ENCODE measurements around the gene FGD4. TPM values are rescaled to one million over a fixed set of nuclear protein-coding genes. Genes with fewer than 3 reads are reported as not detected.
A peak's percentile ranks its signal among the peaks of the same experiment; 100 is the strongest.

FGD4 gene
- total and polyA plus RNA-seq, 3 experiments from 2014 or later, result 0.64 to 1.4 (median 1.4) TPM

DNA sequence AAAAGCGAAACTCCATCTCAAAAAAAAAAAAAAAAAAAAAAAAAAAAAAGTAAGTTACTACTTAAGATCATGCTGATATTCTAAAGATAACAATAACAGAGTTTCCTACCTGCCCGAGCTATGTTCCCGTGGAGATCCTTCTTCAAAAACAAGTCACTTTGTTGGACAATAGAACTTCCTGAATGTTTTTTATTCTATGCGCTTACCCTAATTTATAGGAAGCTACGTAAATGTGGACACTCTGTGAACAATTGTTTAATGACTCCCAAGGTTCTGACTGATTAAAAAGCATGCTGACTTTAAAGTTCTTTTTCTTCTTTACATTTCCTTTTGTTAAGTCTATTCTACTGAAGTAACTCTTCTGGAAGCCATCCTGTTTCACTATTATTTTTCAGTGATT lies 52.5 kb downstream of the FGD4 start:
- no peaks in the 10 kb centered on the region for H3K27me3 ChIP-seq (ENCODE audit: insufficient read depth, low read length, poor library complexity, severe bottlenecking)
- H3K9me3 ChIP-seq (ENCODE audit: low read length), result no peaks in the 10 kb centered on the region
- CTCF ChIA-PET, result no interaction called here
- no peak overlapping the region for H3K27ac ChIP-seq (ENCODE audit: low read depth, low read length)
- no peak overlapping the region for H3K4me3 Mint-ChIP-seq
- no peaks in the 10 kb centered on the region for H3K36me3 Mint-ChIP-seq
- no peak overlapping the region for H3K27ac Mint-ChIP-seq
- peaks cover 0 to 7% of the 10 kb centered on the region in 2 donors for H3K27me3 Mint-ChIP-seq
- H3K9me3 Mint-ChIP-seq, result no peaks in the 10 kb centered on the region
- no peaks in the 10 kb centered on the region for H3K4me1 ChIP-seq (ENCODE audit: insufficient read depth, low read length)
- H3K4me3 ChIP-seq (ENCODE audit: low read length), result no peak overlapping the region
- H3K36me3 ChIP-seq (ENCODE audit: insufficient read depth, low read length), result no peaks in the 10 kb centered on the region
- H3K4me1 Mint-ChIP-seq, result peaks cover 3 to 8% (median 4%) of the 10 kb centered on the region in 3 donors
- no peak for DNase-seq
- POLR2A ChIA-PET, result no interaction called here

GRCh38 chr12:32454075-32454474 lies 54.7 kb downstream of the FGD4 start:
- H3K4me1 ChIP-seq (ENCODE audit: insufficient read depth, low read length), result no peaks in the 10 kb centered on the region
- no peaks in the 10 kb centered on the region for H3K9me3 ChIP-seq (ENCODE audit: low read length)
- H3K36me3 Mint-ChIP-seq, result no peaks in the 10 kb centered on the region
- no peaks in the 10 kb centered on the region for H3K27me3 ChIP-seq (ENCODE audit: insufficient read depth, low read length, poor library complexity, severe bottlenecking)
- DNase-seq, result no peak
- peaks cover 3 to 8% (median 4%) of the 10 kb centered on the region in 3 donors for H3K4me1 Mint-ChIP-seq
- no peak overlapping the region for H3K4me3 ChIP-seq (ENCODE audit: low read length)
- H3K27me3 Mint-ChIP-seq, result peaks cover 0 to 7% of the 10 kb centered on the region in 2 donors
- no peak overlapping the region for H3K4me3 Mint-ChIP-seq
- no peaks in the 10 kb centered on the region for H3K36me3 ChIP-seq (ENCODE audit: insufficient read depth, low read length)
- ChIA-PET CTCF (interaction anchor here (1.7 kb wide), 1 partner anchor 301 kb away, joined by 5 read pairs; the partner anchor contains the start of gene YARS2), POLR2A (no interaction called here)
- H3K27ac ChIP-seq (ENCODE audit: low read depth, low read length), result no peak overlapping the region
- H3K27ac Mint-ChIP-seq, result no peak overlapping the region
- H3K9me3 Mint-ChIP-seq, result no peaks in the 10 kb centered on the region

DNA sequence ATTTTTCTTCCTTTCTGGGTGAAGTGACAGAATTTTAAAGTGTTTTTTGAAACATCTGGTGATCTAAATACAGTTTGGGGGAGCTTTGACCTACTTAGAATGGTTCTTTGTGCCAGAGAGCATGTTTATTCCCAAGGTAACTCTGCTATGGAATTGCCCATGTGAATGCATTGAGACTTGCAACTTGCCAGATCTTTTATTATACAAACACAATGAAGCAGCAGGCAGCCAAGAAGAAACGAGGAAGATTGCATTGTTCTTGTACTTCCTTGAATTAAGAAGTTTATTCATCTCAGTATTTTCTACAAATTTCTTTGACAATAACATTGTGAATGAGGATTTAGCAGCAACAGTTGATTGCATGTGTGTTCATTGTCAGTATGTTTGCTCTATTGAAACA lies 55.5 kb downstream of the FGD4 start:
- Histone ChIP-seq H3K9me3 (ENCODE audit: low read length) (no peaks in the 10 kb centered on the region), H3K4me1 (ENCODE audit: insufficient read depth, low read length) (no peaks in the 10 kb centered on the region), H3K4me3 (ENCODE audit: low read length) (no peak overlapping the region), H3K27ac (ENCODE audit: low read depth, low read length) (no peak overlapping the region), H3K27me3 (ENCODE audit: insufficient read depth, low read length, poor library complexity, severe bottlenecking) (no peaks in the 10 kb centered on the region), H3K36me3 (ENCODE audit: insufficient read depth, low read length) (no peaks in the 10 kb centered on the region)
- CTCF ChIA-PET, result interaction anchor here (3.5 kb wide), 1 partner anchor 301 kb away, joined by 15 read pairs; the partner anchor contains the start of gene YARS2
- no peak for DNase-seq
- H3K4me1 Mint-ChIP-seq, result peaks cover 3 to 8% (median 4%) of the 10 kb centered on the region in 3 donors
- no peaks in the 10 kb centered on the region for H3K9me3 Mint-ChIP-seq
- H3K27me3 Mint-ChIP-seq, result peaks cover 0 to 7% of the 10 kb centered on the region in 2 donors
- POLR2A ChIA-PET, result no interaction called here
- no peak overlapping the region for H3K4me3 Mint-ChIP-seq
- H3K27ac Mint-ChIP-seq, result no peak overlapping the region
- no peaks in the 10 kb centered on the region for H3K36me3 Mint-ChIP-seq

DNA sequence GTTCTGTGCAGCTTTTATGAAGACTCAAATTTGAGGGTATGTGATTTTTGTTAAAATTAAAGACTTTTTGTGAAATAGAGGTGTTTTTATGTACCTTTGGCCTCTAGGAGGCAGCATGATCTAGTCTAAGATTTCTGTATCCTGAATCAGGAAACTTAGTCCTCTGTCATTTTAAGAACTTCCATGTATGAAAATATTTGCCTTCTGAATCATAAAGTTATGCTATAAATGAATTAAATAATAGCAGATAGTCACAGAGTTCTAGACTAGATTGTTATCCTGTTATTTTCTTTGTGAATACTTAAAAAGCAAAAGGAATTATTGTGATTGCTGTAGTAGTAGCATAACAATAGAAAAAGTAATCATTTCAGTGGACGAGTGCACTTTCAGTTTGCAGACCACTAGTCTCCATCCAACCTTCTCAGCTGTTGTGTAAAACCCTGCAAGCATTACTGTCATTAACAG lies 56.3 kb downstream of the FGD4 start:
- Histone ChIP-seq H3K4me1 (ENCODE audit: insufficient read depth, low read length) (no peaks in the 10 kb centered on the region), H3K27me3 (ENCODE audit: insufficient read depth, low read length, poor library complexity, severe bottlenecking) (no peaks in the 10 kb centered on the region), H3K9me3 (ENCODE audit: low read length) (no peaks in the 10 kb centered on the region), H3K4me3 (ENCODE audit: low read length) (no peak overlapping the region), H3K27ac (ENCODE audit: low read depth, low read length) (no peak overlapping the region), H3K36me3 (ENCODE audit: insufficient read depth, low read length) (no peaks in the 10 kb centered on the region)
- Mint-ChIP-seq H3K4me1 (peaks cover 3 to 8% (median 4%) of the 10 kb centered on the region in 3 donors), H3K27ac (peak overlapping the region in 2 of 8 donors; percentile 14 to 16), H3K4me3 (peak overlapping the region in 5 of 7 donors; percentile 4 to 54 (median 16)), H3K9me3 (no peaks in the 10 kb centered on the region), H3K27me3 (peaks cover 0 to 7% of the 10 kb centered on the region in 2 donors), H3K36me3 (no peaks in the 10 kb centered on the region)
- ChIA-PET POLR2A (no interaction called here), CTCF (interaction anchor here (3.5 kb wide), 1 partner anchor 300 kb away, joined by 15 read pairs; the partner anchor contains the start of gene YARS2)
- DNase-seq, result peak in 2 of 5 donors; percentile 16 to 33

DNA sequence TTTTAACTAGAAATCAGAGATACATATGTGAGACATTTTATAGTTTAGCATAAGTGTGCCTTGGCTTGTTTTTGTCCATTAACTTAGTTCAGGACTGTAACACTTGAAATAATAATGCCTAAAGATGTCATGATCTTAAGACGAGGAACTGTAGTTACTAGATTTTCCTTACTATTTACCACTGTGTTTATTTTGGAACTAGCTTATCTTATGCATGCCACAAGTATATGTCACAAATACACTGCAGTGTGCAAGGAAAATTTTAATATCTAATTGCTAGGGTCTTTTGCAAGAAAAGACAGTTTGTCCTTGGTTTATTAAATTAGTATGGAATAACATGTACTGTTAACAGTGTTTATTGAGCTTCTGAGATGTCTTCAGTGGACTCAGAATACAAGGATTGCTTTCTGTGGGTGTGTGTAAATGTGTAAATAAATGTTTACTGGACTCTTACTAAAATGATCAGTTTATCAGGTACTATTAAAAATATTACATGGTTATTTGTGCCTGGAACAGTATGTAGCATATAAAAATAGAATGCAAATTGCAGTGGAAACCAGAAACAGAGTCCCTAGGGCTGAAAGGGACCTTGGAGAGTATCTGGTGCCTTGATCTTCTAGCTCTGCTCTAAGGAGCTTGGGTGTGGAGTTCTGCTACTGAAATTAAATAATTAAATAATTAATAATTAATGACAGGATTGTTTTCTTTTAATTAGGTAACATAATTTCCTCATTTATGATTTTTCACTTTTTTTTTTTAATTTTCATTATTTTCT lies 58.1 kb downstream of the FGD4 start:
- H3K27me3 Mint-ChIP-seq, result peaks cover 0 to 11% of the 10 kb centered on the region in 2 donors
- no peak overlapping the region for H3K27ac Mint-ChIP-seq
- no peaks in the 10 kb centered on the region for H3K9me3 Mint-ChIP-seq
- no peak for DNase-seq
- Histone ChIP-seq H3K9me3 (ENCODE audit: low read length) (no peaks in the 10 kb centered on the region), H3K36me3 (ENCODE audit: insufficient read depth, low read length) (no peaks in the 10 kb centered on the region), H3K4me3 (ENCODE audit: low read length) (no peak overlapping the region), H3K4me1 (ENCODE audit: insufficient read depth, low read length) (no peaks in the 10 kb centered on the region), H3K27me3 (ENCODE audit: insufficient read depth, low read length, poor library complexity, severe bottlenecking) (no peaks in the 10 kb centered on the region), H3K27ac (ENCODE audit: low read depth, low read length) (no peak overlapping the region)
- peaks cover 3 to 8% (median 4%) of the 10 kb centered on the region in 3 donors for H3K4me1 Mint-ChIP-seq
- no peaks in the 10 kb centered on the region for H3K36me3 Mint-ChIP-seq
- CTCF ChIA-PET, result interaction anchor here (1.0 to 3.5 kb wide), 2 partner anchors 27 to 298 kb away, joined by 3 to 15 read pairs; partner anchors contain the start of gene YARS2
- H3K4me3 Mint-ChIP-seq, result no peak overlapping the region
- POLR2A ChIA-PET, result no interaction called here

- Mint-ChIP-seq H3K36me3 (no peaks in the 10 kb centered on the region), H3K27me3 (peaks cover 2 to 7% of the 10 kb centered on the region in 2 donors), H3K27ac (no peak overlapping the region), H3K9me3 (no peaks in the 10 kb centered on the region), H3K4me1 (peaks cover 3 to 8% (median 4%) of the 10 kb centered on the region in 3 donors), H3K4me3 (no peak overlapping the region)
- H3K27ac ChIP-seq (ENCODE audit: low read depth, low read length), result no peak overlapping the region
- H3K36me3 ChIP-seq (ENCODE audit: insufficient read depth, low read length), result no peaks in the 10 kb centered on the region
- no peaks in the 10 kb centered on the region for H3K4me1 ChIP-seq (ENCODE audit: insufficient read depth, low read length)
- H3K27me3 ChIP-seq (ENCODE audit: insufficient read depth, low read length, poor library complexity, severe bottlenecking), result no peaks in the 10 kb centered on the region
- no peak for DNase-seq
- ChIA-PET CTCF (no interaction called here), POLR2A (no interaction called here)
- no peak overlapping the region for H3K4me3 ChIP-seq (ENCODE audit: low read length)
- no peaks in the 10 kb centered on the region for H3K9me3 ChIP-seq (ENCODE audit: low read length)
Measured at GRCh38 chr12:32460638-32461037, 61.3 kb downstream of the FGD4 start.

DNA sequence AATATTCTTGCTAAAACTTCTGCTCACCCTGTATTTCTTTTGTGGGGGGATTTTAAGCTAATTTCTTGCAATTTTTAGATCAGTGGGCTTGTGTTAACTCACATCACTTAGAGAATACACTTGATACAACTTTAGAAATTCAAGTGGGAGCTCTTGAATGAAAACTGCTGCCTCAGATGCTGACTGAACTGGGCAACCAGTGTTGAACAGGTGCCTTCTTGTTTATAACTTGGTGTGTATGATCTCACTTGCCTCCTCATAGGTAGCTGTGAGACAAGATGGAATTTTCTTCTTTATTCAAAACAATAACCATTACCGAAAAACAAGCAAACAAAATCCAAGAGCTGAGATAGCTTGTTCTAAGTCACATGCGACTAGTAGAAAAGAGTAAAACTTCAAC lies 63.5 kb downstream of the FGD4 start:
- Histone ChIP-seq H3K4me3 (ENCODE audit: low read length) (no peak overlapping the region), H3K4me1 (ENCODE audit: insufficient read depth, low read length) (no peaks in the 10 kb centered on the region), H3K27me3 (ENCODE audit: insufficient read depth, low read length, poor library complexity, severe bottlenecking) (no peaks in the 10 kb centered on the region), H3K9me3 (ENCODE audit: low read length) (no peaks in the 10 kb centered on the region), H3K27ac (ENCODE audit: low read depth, low read length) (no peak overlapping the region), H3K36me3 (ENCODE audit: insufficient read depth, low read length) (no peaks in the 10 kb centered on the region)
- CTCF ChIA-PET, result interaction anchor here (0.5 kb wide), 1 partner anchor 14 kb away, joined by 3 read pairs; no protein-coding TSS in a partner anchor
- H3K9me3 Mint-ChIP-seq, result no peaks in the 10 kb centered on the region
- H3K27ac Mint-ChIP-seq, result no peak overlapping the region
- no peaks in the 10 kb centered on the region for H3K36me3 Mint-ChIP-seq
- H3K4me1 Mint-ChIP-seq, result no peaks in the 10 kb centered on the region
- no peak for DNase-seq
- H3K4me3 Mint-ChIP-seq, result no peak overlapping the region
- H3K27me3 Mint-ChIP-seq, result peaks cover 2 to 7% of the 10 kb centered on the region in 2 donors
- POLR2A ChIA-PET, result no interaction called here

GRCh38 chr12:32466187-32466586 lies 66.8 kb downstream of the FGD4 start:
- POLR2A ChIA-PET, result no interaction called here
- no peak overlapping the region for H3K4me3 ChIP-seq (ENCODE audit: low read length)
- DNase-seq, result no peak
- Mint-ChIP-seq H3K27ac (no peak overlapping the region), H3K4me1 (peaks cover 0 to 4% (median 0%) of the 10 kb centered on the region in 3 donors), H3K36me3 (no peaks in the 10 kb centered on the region), H3K9me3 (no peaks in the 10 kb centered on the region), H3K27me3 (peaks cover 2 to 7% of the 10 kb centered on the region in 2 donors), H3K4me3 (no peak overlapping the region)
- H3K36me3 ChIP-seq (ENCODE audit: insufficient read depth, low read length), result no peaks in the 10 kb centered on the region
- no peaks in the 10 kb centered on the region for H3K27me3 ChIP-seq (ENCODE audit: insufficient read depth, low read length, poor library complexity, severe bottlenecking)
- H3K9me3 ChIP-seq (ENCODE audit: low read length), result no peaks in the 10 kb centered on the region
- no peaks in the 10 kb centered on the region for H3K4me1 ChIP-seq (ENCODE audit: insufficient read depth, low read length)
- H3K27ac ChIP-seq (ENCODE audit: low read depth, low read length), result no peak overlapping the region
- CTCF ChIA-PET, result interaction anchor here (0.6 kb wide), 1 partner anchor 51 kb away, joined by 3 read pairs; no protein-coding TSS in a partner anchor

All from CD8-positive, alpha-beta memory T cell (primary cell).